SK-N-SH (cell line): ENCODE results near the gene DLG2.

Experiments
- EP300 ChIP-seq, 2 experiments: IDR thresholded peaks; 2 replicates each; pipeline versions ENCODE4 v1.4.0 to v1.6.1; 2012; ENCODE audit warnings: borderline replicate concordance in 1 of 2, low read depth in 1 of 2, low read length in 1 of 2
- NRF1 ChIP-seq: IDR thresholded peaks from 2 replicates; pipeline ENCODE4 v1.6.1; 2012; ENCODE audit warnings: low read depth, mild to moderate bottlenecking, low read length
- TCF12 ChIP-seq: IDR thresholded peaks from 2 replicates; pipeline ENCODE4 v1.4.0; 2012
- TF ChIP-seq, protein P1 (sequence below): fragments of 200-600 bp; sonication (generic); IDR thresholded peaks from 2 replicates; pipeline ENCODE4 v1.6.1; 2017; ENCODE audit warnings: antibody characterized with exemption, mild to moderate bottlenecking, moderate library complexity
- TF ChIP-seq, protein P2 (sequence below): fragments of 150-350 bp; IDR thresholded peaks from 2 replicates; pipeline ENCODE4 v1.6.1; 2017; ENCODE audit warnings: antibody characterized with exemption, low read length, low read depth, borderline replicate concordance

GRCh38 chr11:83441601-83442000 lies 2185.5 kb downstream of the DLG2 start:
- TF ChIP-seq, protein P1, sequence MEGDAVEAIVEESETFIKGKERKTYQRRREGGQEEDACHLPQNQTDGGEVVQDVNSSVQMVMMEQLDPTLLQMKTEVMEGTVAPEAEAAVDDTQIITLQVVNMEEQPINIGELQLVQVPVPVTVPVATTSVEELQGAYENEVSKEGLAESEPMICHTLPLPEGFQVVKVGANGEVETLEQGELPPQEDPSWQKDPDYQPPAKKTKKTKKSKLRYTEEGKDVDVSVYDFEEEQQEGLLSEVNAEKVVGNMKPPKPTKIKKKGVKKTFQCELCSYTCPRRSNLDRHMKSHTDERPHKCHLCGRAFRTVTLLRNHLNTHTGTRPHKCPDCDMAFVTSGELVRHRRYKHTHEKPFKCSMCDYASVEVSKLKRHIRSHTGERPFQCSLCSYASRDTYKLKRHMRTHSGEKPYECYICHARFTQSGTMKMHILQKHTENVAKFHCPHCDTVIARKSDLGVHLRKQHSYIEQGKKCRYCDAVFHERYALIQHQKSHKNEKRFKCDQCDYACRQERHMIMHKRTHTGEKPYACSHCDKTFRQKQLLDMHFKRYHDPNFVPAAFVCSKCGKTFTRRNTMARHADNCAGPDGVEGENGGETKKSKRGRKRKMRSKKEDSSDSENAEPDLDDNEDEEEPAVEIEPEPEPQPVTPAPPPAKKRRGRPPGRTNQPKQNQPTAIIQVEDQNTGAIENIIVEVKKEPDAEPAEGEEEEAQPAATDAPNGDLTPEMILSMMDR: no peak
- TF ChIP-seq, protein P2, sequence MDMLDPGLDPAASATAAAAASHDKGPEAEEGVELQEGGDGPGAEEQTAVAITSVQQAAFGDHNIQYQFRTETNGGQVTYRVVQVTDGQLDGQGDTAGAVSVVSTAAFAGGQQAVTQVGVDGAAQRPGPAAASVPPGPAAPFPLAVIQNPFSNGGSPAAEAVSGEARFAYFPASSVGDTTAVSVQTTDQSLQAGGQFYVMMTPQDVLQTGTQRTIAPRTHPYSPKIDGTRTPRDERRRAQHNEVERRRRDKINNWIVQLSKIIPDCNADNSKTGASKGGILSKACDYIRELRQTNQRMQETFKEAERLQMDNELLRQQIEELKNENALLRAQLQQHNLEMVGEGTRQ: no peak
- TF ChIP-seq NRF1 (no peak), EP300 (IDR thresholded peaks at IDR 0.05; ENCODE audit: borderline replicate concordance in 1 of 2, low read depth in 1 of 2, low read length in 1 of 2) (no peak), TCF12 (no peak)
